T-helper 1 cell treated with Interleukin-12 subunit alpha and Interleukin-12 subunit beta and Interleukin-4 antibody, amounts not matched to agents 30 μg/mL and 1 μg/mL, for 36 hours (primary cell): ENCODE measurements around the gene CHST3.
"Not testable (repeated sequence)": the region's sequence is repeated elsewhere in the genome, so short reads cannot be mapped to it uniquely, and the experiment has no call there.

Source experiments
- H3K27ac Mint-ChIP-seq: one replicate; pipeline ENCODE4 v1.8.0; 2021; ENCODE audit warnings: mild to moderate bottlenecking, mixed read lengths
- H3K27me3 Mint-ChIP-seq: one replicate; pipeline ENCODE4 v1.8.0; 2021; ENCODE audit warnings: low read depth, mixed read lengths
- H3K36me3 Mint-ChIP-seq: one replicate; pipeline ENCODE4 v1.8.0; 2021; ENCODE audit warnings: low read depth, mixed read lengths
- H3K4me1 Mint-ChIP-seq: one replicate; pipeline ENCODE4 v1.8.0; 2021; ENCODE audit warnings: low read depth, mixed read lengths
- H3K4me3 Mint-ChIP-seq: one replicate; pipeline ENCODE4 v1.8.0; 2021; ENCODE audit warnings: mild to moderate bottlenecking, moderate library complexity, mixed read lengths
- H3K9me3 Mint-ChIP-seq: one replicate; pipeline ENCODE4 v1.8.0; 2021; ENCODE audit warnings: mixed read lengths

Gene CHST3

GRCh38 chr10:71964098-71964742 is at the start of gene CHST3:
Gene CHST3 (plus strand): TSS chr10:71964395. CDS start chr10:72005843, 41,448 bp downstream.
- H3K27ac Mint-ChIP-seq = no peak within 1 kb of the TSS

GRCh38 chr10:71916827-71917226 is 47.4 kb upstream of the CHST3 start:
- H3K9me3 Mint-ChIP-seq = peaks cover 4% of the 10 kb centered on the region
- H3K36me3 Mint-ChIP-seq = no peaks in the 10 kb centered on the region
- no peaks in the 10 kb centered on the region for H3K4me1 Mint-ChIP-seq
- no peak overlapping the region for H3K4me3 Mint-ChIP-seq
- no peak overlapping the region for H3K27ac Mint-ChIP-seq
- no peaks in the 10 kb centered on the region for H3K27me3 Mint-ChIP-seq

More at GRCh38 chr10:71964098-71964742, at the start of gene CHST3:
- H3K9me3 Mint-ChIP-seq = no peaks in the 10 kb centered on the region
- peaks cover 67% of the 10 kb centered on the region for H3K27me3 Mint-ChIP-seq
- peaks cover 4% of the 10 kb centered on the region for H3K4me1 Mint-ChIP-seq
- no peaks in the 10 kb centered on the region for H3K36me3 Mint-ChIP-seq
- H3K4me3 Mint-ChIP-seq = peak within 1 kb of the TSS; percentile 64

GRCh38 chr10:71918992-71919391 is 45.2 kb upstream of the CHST3 start:
- H3K4me1 Mint-ChIP-seq = no peaks in the 10 kb centered on the region
- H3K4me3 Mint-ChIP-seq = no peak overlapping the region
- H3K27ac Mint-ChIP-seq = no peak overlapping the region
- no peaks in the 10 kb centered on the region for H3K36me3 Mint-ChIP-seq
- H3K9me3 Mint-ChIP-seq = peaks cover 4% of the 10 kb centered on the region
- no peaks in the 10 kb centered on the region for H3K27me3 Mint-ChIP-seq

- not testable (repeated sequence) for H3K4me3 Mint-ChIP-seq, H3K27ac Mint-ChIP-seq, H3K27me3 Mint-ChIP-seq, H3K36me3 Mint-ChIP-seq, H3K4me1 Mint-ChIP-seq, H3K9me3 Mint-ChIP-seq
Observed at GRCh38 chr10:71919956-71920539, 44.1 kb upstream of the CHST3 start.

GRCh38 chr10:71920540-71921323 is 43.5 kb upstream of the CHST3 start:
- Mint-ChIP-seq H3K27me3 (no peaks in the 10 kb centered on the region), H3K4me3 (no peak overlapping the region), H3K27ac (no peak overlapping the region)

GRCh38 chr10:71921324-71922027 is 42.7 kb upstream of the CHST3 start:
- Mint-ChIP-seq H3K9me3 (peaks cover 4% of the 10 kb centered on the region), H3K27me3 (no peaks in the 10 kb centered on the region), H3K4me1 (no peaks in the 10 kb centered on the region), H3K4me3 (no peak overlapping the region), H3K36me3 (no peaks in the 10 kb centered on the region), H3K27ac (no peak overlapping the region)

More at GRCh38 chr10:71920540-71921323, 43.5 kb upstream of the CHST3 start:
- no peaks in the 10 kb centered on the region for H3K4me1 Mint-ChIP-seq
- H3K9me3 Mint-ChIP-seq = peaks cover 4% of the 10 kb centered on the region
- no peaks in the 10 kb centered on the region for H3K36me3 Mint-ChIP-seq

GRCh38 chr10:71923138-71923692 is 41.0 kb upstream of the CHST3 start:
- no peaks in the 10 kb centered on the region for H3K9me3 Mint-ChIP-seq
- H3K27me3 Mint-ChIP-seq = no peaks in the 10 kb centered on the region

GRCh38 chr10:71924771-71925170 is 39.4 kb upstream of the CHST3 start:
- Mint-ChIP-seq H3K27me3 (no peaks in the 10 kb centered on the region), H3K9me3 (no peaks in the 10 kb centered on the region), H3K36me3 (no peaks in the 10 kb centered on the region), H3K4me1 (no peaks in the 10 kb centered on the region), H3K4me3 (no peak overlapping the region), H3K27ac (no peak overlapping the region)

More at GRCh38 chr10:71923138-71923692, 41.0 kb upstream of the CHST3 start:
- no peak overlapping the region for H3K27ac Mint-ChIP-seq
- H3K4me3 Mint-ChIP-seq = no peak overlapping the region
- no peaks in the 10 kb centered on the region for H3K36me3 Mint-ChIP-seq
- H3K4me1 Mint-ChIP-seq = no peaks in the 10 kb centered on the region

- Mint-ChIP-seq H3K27ac (no peak overlapping the region), H3K27me3 (peaks cover 8% of the 10 kb centered on the region), H3K9me3 (peaks cover 3% of the 10 kb centered on the region), H3K4me1 (no peaks in the 10 kb centered on the region), H3K4me3 (no peak overlapping the region), H3K36me3 (no peaks in the 10 kb centered on the region)
Observed at GRCh38 chr10:71927159-71927558, 37.0 kb upstream of the CHST3 start.

GRCh38 chr10:71927776-71928592 is 36.2 kb upstream of the CHST3 start:
- H3K9me3 Mint-ChIP-seq = peaks cover 6% of the 10 kb centered on the region
- H3K27ac Mint-ChIP-seq = no peak overlapping the region
- H3K4me1 Mint-ChIP-seq = no peaks in the 10 kb centered on the region
- H3K4me3 Mint-ChIP-seq = no peak overlapping the region
- no peaks in the 10 kb centered on the region for H3K36me3 Mint-ChIP-seq
- peaks cover 8% of the 10 kb centered on the region for H3K27me3 Mint-ChIP-seq

GRCh38 chr10:71931295-71931694 is 32.9 kb upstream of the CHST3 start:
- Mint-ChIP-seq H3K27me3 (peaks cover 12% of the 10 kb centered on the region), H3K36me3 (peaks cover 5% of the 10 kb centered on the region), H3K9me3 (peaks cover 23% of the 10 kb centered on the region), H3K27ac (no peak overlapping the region), H3K4me1 (peaks cover 12% of the 10 kb centered on the region), H3K4me3 (no peak overlapping the region)

GRCh38 chr10:71933651-71934050 is 30.5 kb upstream of the CHST3 start:
- Mint-ChIP-seq H3K36me3 (peaks cover 12% of the 10 kb centered on the region), H3K27ac (peak overlapping the region; percentile 76), H3K27me3 (peaks cover 12% of the 10 kb centered on the region), H3K4me1 (peaks cover 12% of the 10 kb centered on the region), H3K4me3 (peak overlapping the region; percentile 43), H3K9me3 (peaks cover 42% of the 10 kb centered on the region)

GRCh38 chr10:71938211-71938610 is 26.0 kb upstream of the CHST3 start:
- no peak overlapping the region for H3K27ac Mint-ChIP-seq
- peaks cover 46% of the 10 kb centered on the region for H3K9me3 Mint-ChIP-seq
- H3K4me1 Mint-ChIP-seq = peaks cover 20% of the 10 kb centered on the region

More at GRCh38 chr10:71938211-71938610, 26.0 kb upstream of the CHST3 start:
- peaks cover 13% of the 10 kb centered on the region for H3K36me3 Mint-ChIP-seq
- H3K4me3 Mint-ChIP-seq = no peak overlapping the region
- peaks cover 3% of the 10 kb centered on the region for H3K27me3 Mint-ChIP-seq
